Measurements from ENCODE around the gene IKZF2. TPM values are rescaled to one million over a fixed set of nuclear protein-coding genes. Genes with fewer than 3 reads are reported as not detected.

Gene IKZF2
- total RNA-seq, 1 donor from 2014 or later: 9.2 TPM

- Mint-ChIP-seq H3K27ac (ENCODE audit: unreplicated experiment) (no peak overlapping the region), H3K36me3 (ENCODE audit: low read depth) (peaks cover 9% of the 10 kb centered on the region), H3K4me3 (ENCODE audit: unreplicated experiment) (no peak overlapping the region), H3K27me3 (ENCODE audit: low read depth) (no peaks in the 10 kb centered on the region), H3K4me1 (ENCODE audit: low read depth) (peaks cover 38% of the 10 kb centered on the region), H3K9me3 (ENCODE audit: low read depth) (no peaks in the 10 kb centered on the region)
- DNase-seq (ENCODE audit: low spot score): no peak
- no peak for TF ChIP-seq CTCF (IDR thresholded peaks at IDR 0.05)
Measured at GRCh38 chr2:213002383-213002782, 149.0 kb downstream of the IKZF2 start.

- Mint-ChIP-seq H3K4me3 (ENCODE audit: unreplicated experiment) (peak overlapping the region; percentile 31), H3K27me3 (ENCODE audit: low read depth) (no peaks in the 10 kb centered on the region), H3K27ac (ENCODE audit: unreplicated experiment) (peak overlapping the region; percentile 65), H3K9me3 (ENCODE audit: low read depth) (no peaks in the 10 kb centered on the region), H3K4me1 (ENCODE audit: low read depth) (peaks cover 40% of the 10 kb centered on the region), H3K36me3 (ENCODE audit: low read depth) (peaks cover 5% of the 10 kb centered on the region)
- TF ChIP-seq CTCF (IDR thresholded peaks at IDR 0.05): no peak
- no peak for DNase-seq (ENCODE audit: low spot score)
Measured at GRCh38 chr2:213001297-213001910, 150.0 kb downstream of the IKZF2 start.

- peaks cover 2% of the 10 kb centered on the region for H3K36me3 Mint-ChIP-seq (ENCODE audit: low read depth)
- peaks cover 47% of the 10 kb centered on the region for H3K4me1 Mint-ChIP-seq (ENCODE audit: low read depth)
- H3K4me3 Mint-ChIP-seq (ENCODE audit: unreplicated experiment): no peak overlapping the region
- peak overlapping the region; percentile 36 for H3K27ac Mint-ChIP-seq (ENCODE audit: unreplicated experiment)
- DNase-seq (ENCODE audit: low spot score): no peak
- TF ChIP-seq CTCF (IDR thresholded peaks at IDR 0.05): no peak
- H3K9me3 Mint-ChIP-seq (ENCODE audit: low read depth): no peaks in the 10 kb centered on the region
- no peaks in the 10 kb centered on the region for H3K27me3 Mint-ChIP-seq (ENCODE audit: low read depth)
Measured at GRCh38 chr2:212998626-212999359, 152.6 kb downstream of the IKZF2 start.

- Mint-ChIP-seq H3K4me1 (ENCODE audit: low read depth) (peaks cover 52% of the 10 kb centered on the region), H3K36me3 (ENCODE audit: low read depth) (peaks cover 4% of the 10 kb centered on the region), H3K27ac (ENCODE audit: unreplicated experiment) (no peak overlapping the region), H3K9me3 (ENCODE audit: low read depth) (no peaks in the 10 kb centered on the region), H3K27me3 (ENCODE audit: low read depth) (no peaks in the 10 kb centered on the region), H3K4me3 (ENCODE audit: unreplicated experiment) (no peak overlapping the region)
- no peak for DNase-seq (ENCODE audit: low spot score)
- no peak for TF ChIP-seq CTCF (IDR thresholded peaks at IDR 0.05)
Measured at GRCh38 chr2:212997526-212998020, 153.8 kb downstream of the IKZF2 start.

- no peak overlapping the region for H3K4me3 Mint-ChIP-seq (ENCODE audit: unreplicated experiment)
- DNase-seq (ENCODE audit: low spot score): no peak
- no peaks in the 10 kb centered on the region for H3K9me3 Mint-ChIP-seq (ENCODE audit: low read depth)
- peaks cover 2% of the 10 kb centered on the region for H3K36me3 Mint-ChIP-seq (ENCODE audit: low read depth)
- no peak overlapping the region for H3K27ac Mint-ChIP-seq (ENCODE audit: unreplicated experiment)
- H3K27me3 Mint-ChIP-seq (ENCODE audit: low read depth): no peaks in the 10 kb centered on the region
- peaks cover 45% of the 10 kb centered on the region for H3K4me1 Mint-ChIP-seq (ENCODE audit: low read depth)
- no peak for TF ChIP-seq CTCF (IDR thresholded peaks at IDR 0.05)
Measured at GRCh38 chr2:212995920-212996319, 155.5 kb downstream of the IKZF2 start.
